ENCODE data around the gene FAM227B.
"Not testable (repeated sequence)": the region's sequence is repeated elsewhere in the genome, so short reads cannot be mapped to it uniquely, and the experiment has no call there.

- not testable (repeated sequence) for TF ChIP-seq CTCF (optimal IDR thresholded peaks at IDR 0.05 in 1 of 3, IDR thresholded peaks at IDR 0.05 in 1 of 3, conservative IDR thresholded peaks at IDR 0.05 in 1 of 3; ENCODE audit: extremely low read depth in 1 of 3, insufficient read depth in 2 of 3, low read length in 3 of 3); EZH2 (IDR thresholded peaks at IDR 0.05; ENCODE audit: low read length)
Measured at GRCh38 chr15:49478021-49478420, 142.6 kb downstream of the FAM227B start.
